ENCODE data around the gene PPP2R2D. TPM values are rescaled to one million over a fixed set of nuclear protein-coding genes. Genes with fewer than 3 reads are reported as not detected.

Gene PPP2R2D
- total RNA-seq, 2 experiments from 2014 or later = 32.6 to 32.9 TPM

DNA sequence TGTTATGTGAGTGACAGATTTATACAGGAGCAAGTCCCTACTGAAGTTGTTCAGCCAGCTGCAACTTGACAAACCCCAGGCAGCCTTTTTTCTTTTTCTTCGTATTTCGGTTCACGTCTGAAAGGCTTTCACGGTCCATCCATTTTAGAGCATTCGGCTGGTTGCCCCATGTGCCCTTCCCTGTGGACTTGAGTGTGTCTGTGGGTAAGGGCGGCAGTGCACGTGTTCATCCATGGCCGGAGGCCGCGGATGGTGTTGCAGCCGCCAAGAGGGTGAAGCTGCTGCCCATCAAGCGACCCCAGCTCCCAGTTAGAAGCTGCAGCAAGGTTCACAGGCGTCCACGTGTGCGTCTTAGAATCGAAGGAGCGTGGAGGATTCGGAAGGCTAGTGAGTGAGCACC, 35.9 kb downstream of the PPP2R2D start:
- no peak for DNase-seq
- Histone ChIP-seq H3K9me3 (ENCODE audit: control insufficient read depth in 1 of 2, insufficient read depth in 1 of 2, low read length in 2 of 2) (no peaks in the 10 kb centered on the region), H3K4me1 (ENCODE audit: insufficient read depth, low read length) (peaks cover 20% of the 10 kb centered on the region), H3K27ac (ENCODE audit: low read depth in 1 of 2, low read length in 2 of 2) (no peak overlapping the region), H3K36me3 (ENCODE audit: insufficient read depth, low read length) (peaks cover 62% of the 10 kb centered on the region), H3K4me3 (ENCODE audit: low read length) (no peak overlapping the region), H3K27me3 (ENCODE audit: control insufficient read depth in 1 of 2, insufficient read depth in 2 of 2, low read length in 2 of 2) (no peaks in the 10 kb centered on the region)
- no peaks in the 10 kb centered on the region for H3K27me3 Mint-ChIP-seq
- intact Hi-C loops (cut with DNase I, micrococcal nuclease) = no loop called here
- ChIA-PET POLR2A (interaction anchor here (1.1 kb wide), 1 partner anchor 29 kb away, joined by 3 read pairs; no protein-coding TSS in a partner anchor), CTCF (no interaction called here)
- H3K27ac Mint-ChIP-seq = no peak overlapping the region
- H3K4me3 Mint-ChIP-seq = no peak overlapping the region
- H3K4me1 Mint-ChIP-seq (ENCODE audit: low read depth) = peaks cover 30% of the 10 kb centered on the region
- H3K9me3 Mint-ChIP-seq = no peaks in the 10 kb centered on the region
- TF ChIP-seq, protein P1, sequence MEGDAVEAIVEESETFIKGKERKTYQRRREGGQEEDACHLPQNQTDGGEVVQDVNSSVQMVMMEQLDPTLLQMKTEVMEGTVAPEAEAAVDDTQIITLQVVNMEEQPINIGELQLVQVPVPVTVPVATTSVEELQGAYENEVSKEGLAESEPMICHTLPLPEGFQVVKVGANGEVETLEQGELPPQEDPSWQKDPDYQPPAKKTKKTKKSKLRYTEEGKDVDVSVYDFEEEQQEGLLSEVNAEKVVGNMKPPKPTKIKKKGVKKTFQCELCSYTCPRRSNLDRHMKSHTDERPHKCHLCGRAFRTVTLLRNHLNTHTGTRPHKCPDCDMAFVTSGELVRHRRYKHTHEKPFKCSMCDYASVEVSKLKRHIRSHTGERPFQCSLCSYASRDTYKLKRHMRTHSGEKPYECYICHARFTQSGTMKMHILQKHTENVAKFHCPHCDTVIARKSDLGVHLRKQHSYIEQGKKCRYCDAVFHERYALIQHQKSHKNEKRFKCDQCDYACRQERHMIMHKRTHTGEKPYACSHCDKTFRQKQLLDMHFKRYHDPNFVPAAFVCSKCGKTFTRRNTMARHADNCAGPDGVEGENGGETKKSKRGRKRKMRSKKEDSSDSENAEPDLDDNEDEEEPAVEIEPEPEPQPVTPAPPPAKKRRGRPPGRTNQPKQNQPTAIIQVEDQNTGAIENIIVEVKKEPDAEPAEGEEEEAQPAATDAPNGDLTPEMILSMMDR (IDR thresholded peaks at IDR 0.05) = no peak
- peaks cover 64% of the 10 kb centered on the region for H3K36me3 Mint-ChIP-seq (ENCODE audit: low read depth)
- no peak for ATAC-seq (ENCODE audit: poor library complexity)

DNA sequence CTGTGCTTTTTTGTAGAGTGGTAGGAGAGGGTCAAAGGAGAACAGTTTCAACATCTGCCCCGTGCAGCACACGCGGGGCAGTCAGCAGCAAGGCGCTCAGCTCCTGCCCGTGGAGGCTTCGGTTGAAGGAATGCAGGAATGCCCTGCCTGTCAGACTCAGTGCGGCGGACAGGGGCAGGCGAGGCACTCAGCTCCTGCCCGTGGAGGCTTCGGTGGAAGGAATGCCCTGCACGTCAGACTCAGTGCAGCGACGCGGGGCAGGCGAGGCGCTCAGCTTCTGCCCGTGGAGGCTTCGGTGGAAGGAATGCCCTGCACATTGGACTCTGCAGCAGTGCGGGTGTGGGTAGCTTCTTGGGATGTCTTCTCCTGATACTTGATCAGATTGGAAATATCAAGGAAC, 37.0 kb downstream of the PPP2R2D start:
- Mint-ChIP-seq H3K27me3 (no peaks in the 10 kb centered on the region), H3K36me3 (ENCODE audit: low read depth) (peaks cover 73% of the 10 kb centered on the region), H3K9me3 (no peaks in the 10 kb centered on the region), H3K4me3 (no peak overlapping the region), H3K4me1 (ENCODE audit: low read depth) (peaks cover 24% of the 10 kb centered on the region), H3K27ac (peak overlapping the region; percentile 7)
- TF ChIP-seq, protein P1 (IDR thresholded peaks at IDR 0.05) = no peak
- H3K9me3 ChIP-seq (ENCODE audit: control insufficient read depth in 1 of 2, insufficient read depth in 1 of 2, low read length in 2 of 2) = no peaks in the 10 kb centered on the region
- ChIA-PET CTCF (no interaction called here), POLR2A (no interaction called here)
- no peak overlapping the region for H3K4me3 ChIP-seq (ENCODE audit: low read length)
- intact Hi-C loops (cut with DNase I, micrococcal nuclease) = no loop called here
- peaks cover 71% of the 10 kb centered on the region for H3K36me3 ChIP-seq (ENCODE audit: insufficient read depth, low read length)
- no peaks in the 10 kb centered on the region for H3K27me3 ChIP-seq (ENCODE audit: control insufficient read depth in 1 of 2, insufficient read depth in 2 of 2, low read length in 2 of 2)
- peaks cover 15% of the 10 kb centered on the region for H3K4me1 ChIP-seq (ENCODE audit: insufficient read depth, low read length)
- no peak for DNase-seq
- H3K27ac ChIP-seq (ENCODE audit: low read depth in 1 of 2, low read length in 2 of 2) = no peak overlapping the region
- ATAC-seq (ENCODE audit: poor library complexity) = no peak

DNA sequence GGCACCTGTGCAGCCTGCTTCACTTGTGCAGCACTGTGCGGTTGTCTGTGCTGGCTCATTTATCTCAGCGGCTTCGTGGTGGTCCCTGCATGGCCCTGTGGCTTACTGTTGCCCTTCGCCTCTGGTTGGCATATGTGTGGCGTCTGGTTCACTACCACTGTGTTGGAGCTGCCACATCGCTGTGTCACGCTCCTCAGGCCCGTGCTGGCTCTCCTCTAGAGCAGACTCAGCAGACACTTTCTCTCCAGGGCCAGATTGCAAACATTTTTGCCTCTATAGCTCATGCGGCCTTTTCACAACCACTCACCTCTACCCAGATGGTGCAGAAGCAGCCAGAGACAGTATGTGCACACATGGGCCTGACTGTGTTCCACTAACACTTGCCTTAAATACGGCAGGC, 37.9 kb downstream of the PPP2R2D start:
- H3K27ac Mint-ChIP-seq = no peak overlapping the region
- intact Hi-C loops (cut with DNase I, micrococcal nuclease) = no loop called here
- no peak for DNase-seq
- ChIA-PET CTCF (interaction anchor here (0.6 kb wide), 1 partner anchor 100 kb away, joined by 3 read pairs; no protein-coding TSS in a partner anchor), POLR2A (no interaction called here)
- H3K27me3 ChIP-seq (ENCODE audit: control insufficient read depth in 1 of 2, insufficient read depth in 2 of 2, low read length in 2 of 2) = no peaks in the 10 kb centered on the region
- no peak overlapping the region for H3K4me3 ChIP-seq (ENCODE audit: low read length)
- no peaks in the 10 kb centered on the region for H3K27me3 Mint-ChIP-seq
- ATAC-seq (ENCODE audit: poor library complexity) = no peak
- no peaks in the 10 kb centered on the region for H3K9me3 ChIP-seq (ENCODE audit: control insufficient read depth in 1 of 2, insufficient read depth in 1 of 2, low read length in 2 of 2)
- H3K36me3 Mint-ChIP-seq (ENCODE audit: low read depth) = peaks cover 81% of the 10 kb centered on the region
- no peak overlapping the region for H3K4me3 Mint-ChIP-seq
- H3K9me3 Mint-ChIP-seq = no peaks in the 10 kb centered on the region
- TF ChIP-seq, protein P1 (IDR thresholded peaks at IDR 0.05) = no peak
- H3K36me3 ChIP-seq (ENCODE audit: insufficient read depth, low read length) = peaks cover 71% of the 10 kb centered on the region
- no peak overlapping the region for H3K27ac ChIP-seq (ENCODE audit: low read depth in 1 of 2, low read length in 2 of 2)
- peaks cover 9% of the 10 kb centered on the region for H3K4me1 ChIP-seq (ENCODE audit: insufficient read depth, low read length)
- peaks cover 27% of the 10 kb centered on the region for H3K4me1 Mint-ChIP-seq (ENCODE audit: low read depth)

Measured in CD4-positive, alpha-beta T cell (primary cell).